Suprapubic skin (tissue), 3 donors: ENCODE data around the gene SND1.

Experiments
- CTCF ChIP-seq, 2 donors: fragments of 200-600 bp in 1 of 2; fragments of 450-650 bp in 1 of 2; sonication (generic) in 1 of 2; IDR thresholded peaks; one replicate each; pipeline ENCODE4 v1.5.1; 2016 to 2019; ENCODE audit warnings: antibody characterized with exemption in 2 of 2, mild to moderate bottlenecking in 1 of 2, moderate library complexity in 1 of 2
- POLR2A ChIP-seq, 2 donors: fragments of 450-650 bp; IDR thresholded peaks; one replicate each; pipeline ENCODE4 v1.6.1; 2017; ENCODE audit warnings: antibody characterized with exemption in 2 of 2, mild to moderate bottlenecking in 2 of 2, moderate library complexity in 2 of 2

- TF ChIP-seq CTCF (IDR thresholded peaks at IDR 0.05) (no peak), POLR2A (IDR thresholded peaks at IDR 0.05) (no peak)
Measured at GRCh38 chr7:128032605-128033235, 380.7 kb downstream of the SND1 start.
